Liver (tissue), 9 donors: ENCODE results near the gene GPR152. TPM values are rescaled to one million over a fixed set of nuclear protein-coding genes. Genes with fewer than 3 reads are reported as not detected.

Experiments
- DNase-seq: peaks from one replicate; pipeline ENCODE4 v3.0.0-alpha.2; 2017; ENCODE audit warnings: low spot score
- H3K27ac ChIP-seq, 2 donors: one replicate each; pipeline ENCODE4 v1.7.0; 2013; ENCODE audit warnings: inconsistent platforms in 2 of 2, low read length in 2 of 2, control low read depth in 1 of 2, low read depth in 1 of 2, mild to moderate bottlenecking in 1 of 2
- H3K27me3 ChIP-seq, 4 donors: one replicate each; pipeline versions ENCODE4 v1.6.1 to v1.7.0; 2013; ENCODE audit warnings: low read length in 3 of 4, inconsistent platforms in 1 of 4, mild to moderate bottlenecking in 1 of 4, moderate library complexity in 1 of 4; ENCODE audit not compliant: control insufficient read depth in 4 of 4, insufficient read depth in 4 of 4
- H3K36me3 ChIP-seq, 4 donors: one replicate each; pipeline versions ENCODE4 v1.6.1 to v1.7.0; 2013; ENCODE audit warnings: low read length in 3 of 4, mild to moderate bottlenecking in 3 of 4, low read depth in 1 of 4, moderate library complexity in 1 of 4; ENCODE audit not compliant: control insufficient read depth in 4 of 4, insufficient read depth in 3 of 4
- H3K4me1 ChIP-seq, 4 donors: one replicate each; pipeline versions ENCODE4 v1.6.1 to v1.7.0; 2013; ENCODE audit warnings: low read length in 3 of 4, mild to moderate bottlenecking in 3 of 4, moderate library complexity in 1 of 4; ENCODE audit not compliant: control insufficient read depth in 4 of 4, insufficient read depth in 4 of 4
- H3K4me3 ChIP-seq, 3 donors: one replicate each; pipeline versions ENCODE4 v1.6.1 to v1.7.0; 2013; ENCODE audit warnings: low read length in 3 of 3, control low read depth in 1 of 3, low read depth in 1 of 3, mild to moderate bottlenecking in 1 of 3
- H3K9ac ChIP-seq, 2 donors: one replicate each; pipeline ENCODE4 v1.7.0; 2013; ENCODE audit warnings: low read length in 2 of 2, mild to moderate bottlenecking in 2 of 2, moderate library complexity in 2 of 2, control low read depth in 1 of 2, low read depth in 1 of 2
- H3K9me3 ChIP-seq, 4 donors: one replicate each; pipeline versions ENCODE4 v1.6.1 to v1.7.0; 2013; ENCODE audit warnings: low read length in 3 of 4; ENCODE audit not compliant: control insufficient read depth in 4 of 4
- ATF3 ChIP-seq: IDR thresholded peaks from 2 replicates; pipeline ENCODE4 v1.6.1; 2016; ENCODE audit warnings: antibody characterized with exemption
- EGR1 ChIP-seq, 2 donors: IDR thresholded peaks; 2 replicates each; pipeline ENCODE4 v1.6.1; 2016 to 2018; ENCODE audit warnings: antibody characterized with exemption in 2 of 2, low read depth in 2 of 2
- FOXA1 ChIP-seq: IDR thresholded peaks from 2 replicates; pipeline ENCODE4 v1.6.1; 2016; ENCODE audit warnings: antibody characterized with exemption
- FOXA2 ChIP-seq: IDR thresholded peaks from 2 replicates; pipeline ENCODE4 v1.6.1; 2016; ENCODE audit warnings: antibody characterized with exemption
- GABPA ChIP-seq, 2 donors: IDR thresholded peaks in 1 of 2; conservative IDR thresholded peaks in 1 of 2; 2 replicates each; pipeline ENCODE4 v1.6.1; 2016; ENCODE audit warnings: antibody characterized with exemption in 2 of 2, mild to moderate bottlenecking in 1 of 2, moderate library complexity in 1 of 2
- HNF4A ChIP-seq, 2 donors: conservative IDR thresholded peaks; 2 replicates each; pipeline ENCODE4 v1.6.1; 2016; ENCODE audit warnings: antibody characterized with exemption in 2 of 2, mild to moderate bottlenecking in 2 of 2
- HNF4G ChIP-seq: IDR thresholded peaks from 2 replicates; pipeline ENCODE4 v1.6.1; 2016; ENCODE audit warnings: antibody characterized with exemption
- JUND ChIP-seq, 2 donors: IDR thresholded peaks; 2 replicates each; pipeline ENCODE4 v1.6.1; 2016; ENCODE audit warnings: antibody characterized with exemption in 2 of 2
- NR2F2 ChIP-seq: IDR thresholded peaks from 2 replicates; pipeline ENCODE4 v1.6.1; 2016; ENCODE audit warnings: antibody characterized with exemption
- RAD21 ChIP-seq, 2 donors: IDR thresholded peaks; 2 replicates each; pipeline ENCODE4 v1.6.1; 2016; ENCODE audit warnings: antibody characterized with exemption in 2 of 2, mild to moderate bottlenecking in 2 of 2
- RXRA ChIP-seq, 2 donors: IDR thresholded peaks; 2 replicates each; pipeline ENCODE4 v1.6.1; 2017 to 2018; ENCODE audit warnings: antibody characterized with exemption in 2 of 2, mild to moderate bottlenecking in 1 of 2
- SP1 ChIP-seq: IDR thresholded peaks from 2 replicates; pipeline ENCODE4 v1.6.1; 2018; ENCODE audit warnings: antibody characterized with exemption, mild to moderate bottlenecking
- TAF1 ChIP-seq: conservative IDR thresholded peaks from 2 replicates; pipeline ENCODE4 v1.6.1; 2016; ENCODE audit warnings: antibody characterized with exemption, mild to moderate bottlenecking
- YY1 ChIP-seq: IDR thresholded peaks from 2 replicates; pipeline ENCODE4 v1.6.1; 2016; ENCODE audit warnings: antibody characterized with exemption, mild to moderate bottlenecking
- ZBTB33 ChIP-seq: IDR thresholded peaks from 2 replicates; pipeline ENCODE4 v1.6.1; 2016; ENCODE audit warnings: antibody characterized with exemption
- WGBS: extraction: QIAGEN DNeasy Blood & Tissue Kit; methylation state at CpG from one replicate; pipeline ENCODE4 v1.1.7; 2013; 5-methylcytosine and 5-hydroxymethylcytosine counted together
- polyA plus RNA-seq, 2 donors: library from polyadenylated mRNA; stranded (reverse) in 1 of 2; unstranded in 1 of 2; fragments of 200-250 nt in 1 of 2; fragments of >200 nt in 1 of 2; fragmentation: Nextera tagmentation in 1 of 2; extraction: Ambion mirVana in 1 of 2; gene quantifications; one replicate each; pipeline versions ENCODE4 v1.2.1 to v1.2.3, GENCODE V29; 2013 to 2015
- total RNA-seq, 2 donors: library from RNA; depleted of rRNA; stranded (reverse); fragments of >200 nt; gene quantifications; one replicate each; pipeline ENCODE4 v1.2.3, GENCODE V29; 2014
- TF ChIP-seq, protein P1 (sequence below): IDR thresholded peaks from 2 replicates; pipeline ENCODE4 v1.6.1; 2016; ENCODE audit warnings: antibody characterized with exemption
- TF ChIP-seq, protein P2 (sequence below): IDR thresholded peaks from 2 replicates; pipeline ENCODE4 v1.6.1; 2016; ENCODE audit warnings: antibody characterized with exemption, mild to moderate bottlenecking
- TF ChIP-seq, protein P3 (sequence below): fragments of 150-350 bp; IDR thresholded peaks from 2 replicates; pipeline ENCODE4 v1.5.1; 2017; ENCODE audit warnings: improper control_type of control experiment, low read depth, low read length; ENCODE audit not compliant: missing input control
- donor health status: healthy.
- donor health status: healthy.
- donor health status: healthy.
- donor health status: healthy.
- donor health status: healthy.

GPR152 gene
- total and polyA plus RNA-seq, 4 donors, result not detected

DNA sequence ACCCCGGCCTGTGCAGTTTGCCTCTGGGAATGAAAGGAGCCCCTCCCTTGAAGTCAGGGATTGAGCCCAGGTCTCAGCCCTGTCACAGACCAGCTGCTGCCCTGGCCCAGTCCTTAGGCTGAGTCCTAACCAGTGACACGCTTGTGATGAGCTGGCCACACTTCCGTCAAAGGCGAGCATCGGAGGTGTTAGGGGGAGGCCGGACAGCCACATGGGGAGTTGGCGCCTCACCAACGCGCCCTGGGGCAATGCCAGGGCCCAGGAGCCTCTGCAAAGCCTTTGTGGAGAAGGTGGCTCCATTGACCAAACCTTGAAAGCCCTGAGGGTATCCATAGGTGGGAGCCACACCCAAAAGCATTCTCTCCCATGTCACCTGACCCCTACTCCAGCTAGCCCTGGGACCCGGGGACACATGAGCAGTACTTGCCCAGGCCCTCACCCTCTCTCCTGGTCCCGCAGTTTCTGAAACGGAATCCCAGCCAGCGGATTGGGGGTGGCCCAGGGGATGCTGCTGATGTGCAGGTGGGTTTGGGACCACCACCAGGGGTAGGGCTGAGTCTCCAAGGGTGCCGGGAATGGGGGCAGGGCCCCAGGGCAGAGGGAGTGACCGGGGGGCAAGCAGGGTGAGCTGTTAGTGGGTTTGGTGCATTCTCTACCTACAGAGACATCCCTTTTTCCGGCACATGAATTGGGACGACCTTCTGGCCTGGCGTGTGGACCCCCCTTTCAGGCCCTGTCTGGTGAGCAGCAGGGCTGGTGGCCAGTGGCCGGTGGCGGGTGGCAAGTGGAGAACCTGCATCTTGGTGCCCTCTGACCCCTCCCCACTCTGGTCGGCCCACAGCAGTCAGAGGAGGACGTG is 18.8 kb downstream of the GPR152 start:
- Histone ChIP-seq H3K4me1 (peaks cover 3 to 10% (median 8%) of the 10 kb centered on the region in 4 donors), H3K9me3 (no peaks in the 10 kb centered on the region), H3K27ac (no peak overlapping the region), H3K4me3 (no peak overlapping the region), H3K27me3 (no peaks in the 10 kb centered on the region), H3K36me3 (peaks cover 3 to 47% (median 8%) of the 10 kb centered on the region in 4 donors), H3K9ac (no peak overlapping the region)
- WGBS, result 92% methylated on average over 22 of the region's 22 CpGs
- no peak for DNase-seq
- TF ChIP-seq ATF3 (no peak), FOXA2 (no peak), RAD21 (IDR thresholded peaks at IDR 0.05) (no peak), TAF1 (no peak), NR2F2 (no peak), EGR1 (IDR thresholded peaks at IDR 0.05; ENCODE audit: low read depth in 2 of 2) (no peak), GABPA (IDR thresholded peaks at IDR 0.05 in 1 of 2, conservative IDR thresholded peaks at IDR 0.05 in 1 of 2) (no peak), ZBTB33 (no peak), HNF4G (no peak), FOXA1 (no peak), JUND (IDR thresholded peaks at IDR 0.05) (no peak), RXRA (IDR thresholded peaks at IDR 0.05) (no peak)
- TF ChIP-seq, protein P1, sequence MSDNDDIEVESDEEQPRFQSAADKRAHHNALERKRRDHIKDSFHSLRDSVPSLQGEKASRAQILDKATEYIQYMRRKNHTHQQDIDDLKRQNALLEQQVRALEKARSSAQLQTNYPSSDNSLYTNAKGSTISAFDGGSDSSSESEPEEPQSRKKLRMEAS, result no peak

DNA sequence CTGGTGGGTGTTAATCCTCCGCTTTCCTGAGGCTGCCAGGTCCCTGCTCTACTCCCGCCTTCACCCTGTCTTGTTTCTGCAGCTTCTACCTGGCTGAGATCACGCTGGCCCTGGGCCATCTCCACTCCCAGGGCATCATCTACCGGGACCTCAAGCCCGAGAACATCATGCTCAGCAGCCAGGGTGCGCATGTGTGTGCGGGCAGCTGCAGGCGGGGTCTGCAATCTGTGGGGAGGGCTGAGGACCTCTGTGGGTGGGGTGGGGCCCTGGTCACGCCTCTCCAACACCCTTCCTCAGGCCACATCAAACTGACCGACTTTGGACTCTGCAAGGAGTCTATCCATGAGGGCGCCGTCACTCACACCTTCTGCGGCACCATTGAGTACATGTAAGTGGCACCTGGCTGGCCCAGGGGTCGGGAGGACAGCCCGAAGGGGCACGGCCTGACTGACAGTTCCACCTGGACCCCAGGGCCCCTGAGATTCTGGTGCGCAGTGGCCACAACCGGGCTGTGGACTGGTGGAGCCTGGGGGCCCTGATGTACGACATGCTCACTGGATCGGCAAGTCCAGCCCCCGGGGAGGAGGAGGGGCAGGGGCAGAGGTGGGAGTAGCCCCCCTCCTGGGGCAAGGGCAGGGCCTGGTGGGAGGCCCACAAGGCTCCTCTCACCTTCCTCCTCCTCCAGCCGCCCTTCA is 19.7 kb downstream of the GPR152 start:
- DNase-seq, result no peak
- 94% methylated on average over 22 of the region's 22 CpGs for WGBS
- Histone ChIP-seq H3K36me3 (peaks cover 3 to 42% (median 8%) of the 10 kb centered on the region in 4 donors), H3K4me1 (peaks cover 3 to 13% (median 10%) of the 10 kb centered on the region in 4 donors), H3K9ac (no peak overlapping the region), H3K9me3 (no peaks in the 10 kb centered on the region), H3K27ac (no peak overlapping the region), H3K27me3 (no peaks in the 10 kb centered on the region), H3K4me3 (no peak overlapping the region)
- TF ChIP-seq TAF1 (no peak), RXRA (IDR thresholded peaks at IDR 0.05) (no peak), NR2F2 (no peak), FOXA1 (no peak), RAD21 (IDR thresholded peaks at IDR 0.05) (no peak), ZBTB33 (no peak), GABPA (IDR thresholded peaks at IDR 0.05 in 1 of 2, conservative IDR thresholded peaks at IDR 0.05 in 1 of 2) (no peak), HNF4A (conservative IDR thresholded peaks at IDR 0.05) (no peak), JUND (IDR thresholded peaks at IDR 0.05) (no peak), HNF4G (no peak), EGR1 (IDR thresholded peaks at IDR 0.05; ENCODE audit: low read depth in 2 of 2) (no peak), SP1 (no peak), YY1 (no peak)
- TF ChIP-seq, protein P2, sequence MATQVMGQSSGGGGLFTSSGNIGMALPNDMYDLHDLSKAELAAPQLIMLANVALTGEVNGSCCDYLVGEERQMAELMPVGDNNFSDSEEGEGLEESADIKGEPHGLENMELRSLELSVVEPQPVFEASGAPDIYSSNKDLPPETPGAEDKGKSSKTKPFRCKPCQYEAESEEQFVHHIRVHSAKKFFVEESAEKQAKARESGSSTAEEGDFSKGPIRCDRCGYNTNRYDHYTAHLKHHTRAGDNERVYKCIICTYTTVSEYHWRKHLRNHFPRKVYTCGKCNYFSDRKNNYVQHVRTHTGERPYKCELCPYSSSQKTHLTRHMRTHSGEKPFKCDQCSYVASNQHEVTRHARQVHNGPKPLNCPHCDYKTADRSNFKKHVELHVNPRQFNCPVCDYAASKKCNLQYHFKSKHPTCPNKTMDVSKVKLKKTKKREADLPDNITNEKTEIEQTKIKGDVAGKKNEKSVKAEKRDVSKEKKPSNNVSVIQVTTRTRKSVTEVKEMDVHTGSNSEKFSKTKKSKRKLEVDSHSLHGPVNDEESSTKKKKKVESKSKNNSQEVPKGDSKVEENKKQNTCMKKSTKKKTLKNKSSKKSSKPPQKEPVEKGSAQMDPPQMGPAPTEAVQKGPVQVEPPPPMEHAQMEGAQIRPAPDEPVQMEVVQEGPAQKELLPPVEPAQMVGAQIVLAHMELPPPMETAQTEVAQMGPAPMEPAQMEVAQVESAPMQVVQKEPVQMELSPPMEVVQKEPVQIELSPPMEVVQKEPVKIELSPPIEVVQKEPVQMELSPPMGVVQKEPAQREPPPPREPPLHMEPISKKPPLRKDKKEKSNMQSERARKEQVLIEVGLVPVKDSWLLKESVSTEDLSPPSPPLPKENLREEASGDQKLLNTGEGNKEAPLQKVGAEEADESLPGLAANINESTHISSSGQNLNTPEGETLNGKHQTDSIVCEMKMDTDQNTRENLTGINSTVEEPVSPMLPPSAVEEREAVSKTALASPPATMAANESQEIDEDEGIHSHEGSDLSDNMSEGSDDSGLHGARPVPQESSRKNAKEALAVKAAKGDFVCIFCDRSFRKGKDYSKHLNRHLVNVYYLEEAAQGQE, result no peak
- TF ChIP-seq, protein P3, sequence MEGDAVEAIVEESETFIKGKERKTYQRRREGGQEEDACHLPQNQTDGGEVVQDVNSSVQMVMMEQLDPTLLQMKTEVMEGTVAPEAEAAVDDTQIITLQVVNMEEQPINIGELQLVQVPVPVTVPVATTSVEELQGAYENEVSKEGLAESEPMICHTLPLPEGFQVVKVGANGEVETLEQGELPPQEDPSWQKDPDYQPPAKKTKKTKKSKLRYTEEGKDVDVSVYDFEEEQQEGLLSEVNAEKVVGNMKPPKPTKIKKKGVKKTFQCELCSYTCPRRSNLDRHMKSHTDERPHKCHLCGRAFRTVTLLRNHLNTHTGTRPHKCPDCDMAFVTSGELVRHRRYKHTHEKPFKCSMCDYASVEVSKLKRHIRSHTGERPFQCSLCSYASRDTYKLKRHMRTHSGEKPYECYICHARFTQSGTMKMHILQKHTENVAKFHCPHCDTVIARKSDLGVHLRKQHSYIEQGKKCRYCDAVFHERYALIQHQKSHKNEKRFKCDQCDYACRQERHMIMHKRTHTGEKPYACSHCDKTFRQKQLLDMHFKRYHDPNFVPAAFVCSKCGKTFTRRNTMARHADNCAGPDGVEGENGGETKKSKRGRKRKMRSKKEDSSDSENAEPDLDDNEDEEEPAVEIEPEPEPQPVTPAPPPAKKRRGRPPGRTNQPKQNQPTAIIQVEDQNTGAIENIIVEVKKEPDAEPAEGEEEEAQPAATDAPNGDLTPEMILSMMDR, result no peak
- TF ChIP-seq, protein P1, result no peak
